Cardiac septum (tissue), 1 donor: ENCODE results near the gene SMIM15. TPM values are rescaled to one million over a fixed set of nuclear protein-coding genes. Genes with fewer than 3 reads are reported as not detected.
"Not testable (repeated sequence)": the region's sequence is repeated elsewhere in the genome, so short reads cannot be mapped to it uniquely, and the experiment has no call there.

Source experiments
- DNase-seq: peaks from one replicate; pipeline ENCODE4 v3.0.0-alpha.2; 2020; ENCODE audit warnings: low spot score
- intact Hi-C: fragments of 100-400 bp; cut with DNase I; formaldehyde crosslinking; loops from one replicate; pipeline ENCODE4 v1.14.0; 2022
- long read RNA-seq: library from polyadenylated mRNA; unstranded; transcript quantifications from one replicate; pipeline ENCODE4 v2.0.0, GENCODE V29; 2021
- total RNA-seq: library from RNA; stranded (reverse); fragmentation: NEBNext Ultra II Directional; extraction: Animal tissue kit (Norgen Biotek cat#: 25700); gene quantifications from one replicate; pipeline ENCODE4 v1.2.1, GENCODE V29; 2021
- donor health status: DM: no; HTN: no; CAD: no.

SMIM15 gene
- total RNA-seq, result 20.0 TPM
- long read RNA-seq, transcript SMIM15-201 (3 exons, 2,889 nt), result major isoform, 52 of 54 reads
- long read RNA-seq, partial matches to known transcripts, result 0 of 54 reads
- long read RNA-seq, other reads (novel, unspliced or antisense), result 2 of 54 reads

- intact Hi-C loops, result loop anchor here (2.0 to 10.0 kb wide), 5 partner anchors 170 to 503 kb away; partner anchors contain the start of gene ZSWIM6
- peak; percentile 95 for DNase-seq
Observed at GRCh38 chr5:61162010-61162831, at the start of gene SMIM15. Gene SMIM15 (minus strand): TSS chr5:61162468. CDS start chr5:61160171, 2,297 bp downstream.

GRCh38 chr5:61207884-61208283 is 45.6 kb upstream of the SMIM15 start:
- DNase-seq, result no peak
- intact Hi-C loops, result no loop called here

- no peak for DNase-seq
- intact Hi-C loops, result no loop called here
Observed at GRCh38 chr5:61205013-61205412, 42.7 kb upstream of the SMIM15 start.

GRCh38 chr5:61202213-61202612 is 39.9 kb upstream of the SMIM15 start:
- intact Hi-C loops, result no loop called here
- no peak for DNase-seq

- intact Hi-C loops, result no loop called here
- DNase-seq, result no peak
Observed at GRCh38 chr5:61200582-61201155, 38.4 kb upstream of the SMIM15 start.

- DNase-seq, result no peak
- intact Hi-C loops, result no loop called here
Observed at GRCh38 chr5:61198606-61199005, 36.3 kb upstream of the SMIM15 start.

- DNase-seq, intact Hi-C loops: not testable (repeated sequence)
Observed at GRCh38 chr5:61187826-61188225, 25.6 kb upstream of the SMIM15 start.

GRCh38 chr5:61187352-61187751 is 25.1 kb upstream of the SMIM15 start:
- intact Hi-C loops, result not testable (repeated sequence)

GRCh38 chr5:61186634-61187033 is 24.4 kb upstream of the SMIM15 start:
- intact Hi-C loops, result no loop called here
- DNase-seq, result no peak

More at GRCh38 chr5:61187352-61187751, 25.1 kb upstream of the SMIM15 start:
- DNase-seq, result not testable (repeated sequence)

- intact Hi-C loops, result no loop called here
Observed at GRCh38 chr5:61184708-61185107, 22.4 kb upstream of the SMIM15 start.

GRCh38 chr5:61183538-61183937 is 21.3 kb upstream of the SMIM15 start:
- intact Hi-C loops, result no loop called here

More at GRCh38 chr5:61184708-61185107, 22.4 kb upstream of the SMIM15 start:
- DNase-seq, result no peak

GRCh38 chr5:61182449-61182848 is 20.2 kb upstream of the SMIM15 start:
- intact Hi-C loops, result no loop called here

More at GRCh38 chr5:61183538-61183937, 21.3 kb upstream of the SMIM15 start:
- DNase-seq, result no peak

GRCh38 chr5:61180886-61181285 is 18.6 kb upstream of the SMIM15 start:
- no peak for DNase-seq
- intact Hi-C loops, result no loop called here

More at GRCh38 chr5:61182449-61182848, 20.2 kb upstream of the SMIM15 start:
- no peak for DNase-seq

GRCh38 chr5:61178702-61179101 is 16.4 kb upstream of the SMIM15 start:
- DNase-seq, result no peak
- intact Hi-C loops, result no loop called here

GRCh38 chr5:61177716-61178115 is 15.4 kb upstream of the SMIM15 start:
- no peak for DNase-seq
- intact Hi-C loops, result no loop called here

- intact Hi-C loops, result no loop called here
- DNase-seq, result no peak
Observed at GRCh38 chr5:61177070-61177469, 14.8 kb upstream of the SMIM15 start.

- DNase-seq, result no peak
- intact Hi-C loops, result no loop called here
Observed at GRCh38 chr5:61176631-61177030, 14.4 kb upstream of the SMIM15 start.

GRCh38 chr5:61171479-61171878 is 9.2 kb upstream of the SMIM15 start:
- DNase-seq, result no peak
- intact Hi-C loops, result no loop called here

GRCh38 chr5:61168951-61169350 is 6.7 kb upstream of the SMIM15 start:
- intact Hi-C loops, result loop anchor here (10.0 kb wide), 3 partner anchors 214 to 496 kb away; no protein-coding TSS in a partner anchor
- no peak for DNase-seq

- DNase-seq, result no peak
- intact Hi-C loops, result loop anchor here (10.0 kb wide), 3 partner anchors 213 to 497 kb away; no protein-coding TSS in a partner anchor
Observed at GRCh38 chr5:61167382-61167781, 5.1 kb upstream of the SMIM15 start.
